ENCODE results near the gene SARS2.
"Not testable (repeated sequence)": the region's sequence is repeated elsewhere in the genome, so short reads cannot be mapped to it uniquely, and the experiment has no call there.

The SARS2 gene

GRCh38 chr19:38892841-38893240 is 37.7 kb downstream of the SARS2 start:
- Histone ChIP-seq H3K36me3 (ENCODE audit: control insufficient read depth, insufficient read depth, low read length) (no peaks in the 10 kb centered on the region), H3K9ac (no peak overlapping the region), H3K4me3 (ENCODE audit: low read depth, low read length) (no peak overlapping the region), H3K27me3 (ENCODE audit: control insufficient read depth, insufficient read depth, low read length) (no peaks in the 10 kb centered on the region), H3K79me2 (no peaks in the 10 kb centered on the region), H3K9me3 (ENCODE audit: control insufficient read depth, low read length) (no peaks in the 10 kb centered on the region), H3K4me2 (ENCODE audit: low read length) (no peak overlapping the region), H2AFZ (no peak overlapping the region), H3K4me1 (no peaks in the 10 kb centered on the region), H3K27ac (no peak overlapping the region)
- TF ChIP-seq CTCF (IDR thresholded peaks at IDR 0.05) = no peak

- Histone ChIP-seq H3K36me3 (ENCODE audit: control insufficient read depth, insufficient read depth, low read length) (no peaks in the 10 kb centered on the region), H3K9me3 (ENCODE audit: control insufficient read depth, low read length) (no peaks in the 10 kb centered on the region), H3K4me3 (ENCODE audit: low read depth, low read length) (no peak overlapping the region), H3K9ac (no peak overlapping the region), H2AFZ (no peak overlapping the region), H3K27ac (no peak overlapping the region), H3K4me2 (ENCODE audit: low read length) (no peak overlapping the region), H3K27me3 (ENCODE audit: control insufficient read depth, insufficient read depth, low read length) (no peaks in the 10 kb centered on the region), H3K79me2 (no peaks in the 10 kb centered on the region), H3K4me1 (no peaks in the 10 kb centered on the region)
- TF ChIP-seq CTCF (IDR thresholded peaks at IDR 0.05) = no peak
Measured at GRCh38 chr19:38891771-38892170, 38.8 kb downstream of the SARS2 start.

- Histone ChIP-seq H3K4me2 (ENCODE audit: low read length) (no peak overlapping the region), H3K27ac (no peak overlapping the region), H3K27me3 (ENCODE audit: control insufficient read depth, insufficient read depth, low read length) (no peaks in the 10 kb centered on the region), H3K4me3 (ENCODE audit: low read depth, low read length) (no peak overlapping the region), H3K79me2 (no peaks in the 10 kb centered on the region), H2AFZ (no peak overlapping the region), H3K4me1 (peaks cover 7% of the 10 kb centered on the region), H3K36me3 (ENCODE audit: control insufficient read depth, insufficient read depth, low read length) (no peaks in the 10 kb centered on the region), H3K9ac (no peak overlapping the region), H3K9me3 (ENCODE audit: control insufficient read depth, low read length) (no peaks in the 10 kb centered on the region)
- no peak for TF ChIP-seq CTCF (IDR thresholded peaks at IDR 0.05)
Measured at GRCh38 chr19:38890686-38891085, 39.9 kb downstream of the SARS2 start.

GRCh38 chr19:38889803-38890202 is 40.8 kb downstream of the SARS2 start:
- H3K9ac ChIP-seq = no peak overlapping the region
- H3K27me3 ChIP-seq (ENCODE audit: control insufficient read depth, insufficient read depth, low read length) = no peaks in the 10 kb centered on the region
- H2AFZ ChIP-seq = no peak overlapping the region
- no peak overlapping the region for H3K4me3 ChIP-seq (ENCODE audit: low read depth, low read length)
- H3K36me3 ChIP-seq (ENCODE audit: control insufficient read depth, insufficient read depth, low read length) = no peaks in the 10 kb centered on the region
- no peak for TF ChIP-seq CTCF (IDR thresholded peaks at IDR 0.05)
- H3K27ac ChIP-seq = no peak overlapping the region
- peaks cover 10% of the 10 kb centered on the region for H3K4me1 ChIP-seq
- no peaks in the 10 kb centered on the region for H3K79me2 ChIP-seq
- H3K9me3 ChIP-seq (ENCODE audit: control insufficient read depth, low read length) = no peaks in the 10 kb centered on the region
- no peak overlapping the region for H3K4me2 ChIP-seq (ENCODE audit: low read length)

GRCh38 chr19:38888876-38889275 is 41.7 kb downstream of the SARS2 start:
- no peaks in the 10 kb centered on the region for H3K36me3 ChIP-seq (ENCODE audit: control insufficient read depth, insufficient read depth, low read length)
- H3K4me1 ChIP-seq = peaks cover 10% of the 10 kb centered on the region
- H3K27ac ChIP-seq = no peak overlapping the region
- H2AFZ ChIP-seq = no peak overlapping the region
- H3K79me2 ChIP-seq = no peaks in the 10 kb centered on the region
- H3K27me3 ChIP-seq (ENCODE audit: control insufficient read depth, insufficient read depth, low read length) = no peaks in the 10 kb centered on the region
- H3K9me3 ChIP-seq (ENCODE audit: control insufficient read depth, low read length) = no peaks in the 10 kb centered on the region
- H3K4me3 ChIP-seq (ENCODE audit: low read depth, low read length) = no peak overlapping the region
- no peak overlapping the region for H3K4me2 ChIP-seq (ENCODE audit: low read length)
- no peak for TF ChIP-seq CTCF (IDR thresholded peaks at IDR 0.05)
- H3K9ac ChIP-seq = no peak overlapping the region

GRCh38 chr19:38884691-38885090 is 45.9 kb downstream of the SARS2 start:
- not testable (repeated sequence) for H3K27ac ChIP-seq; H3K27me3 ChIP-seq (ENCODE audit: control insufficient read depth, insufficient read depth, low read length); H3K4me3 ChIP-seq (ENCODE audit: low read depth, low read length); H3K4me2 ChIP-seq (ENCODE audit: low read length); H2AFZ ChIP-seq; H3K79me2 ChIP-seq; H3K36me3 ChIP-seq (ENCODE audit: control insufficient read depth, insufficient read depth, low read length); H3K9me3 ChIP-seq (ENCODE audit: control insufficient read depth, low read length); H3K9ac ChIP-seq
- H3K4me1 ChIP-seq = peaks cover 10% of the 10 kb centered on the region

All from parathyroid adenoma (tissue), 2 donors.